A673 (cell line): ENCODE results near the gene CDH23.

ENCODE experiments used
- CTCF ChIP-seq: fragments of 300-800, 200-600 bp; sonication (generic); conservative IDR thresholded peaks from 2 replicates; pipeline ENCODE4 v1.5.1; 2017; ENCODE audit warnings: low read depth, mild to moderate bottlenecking, antibody characterized with exemption, low read length, moderate library complexity, mixed read lengths
- EZH2 ChIP-seq: fragments of 200-600 bp; sonication (generic); IDR thresholded peaks from 2 replicates; pipeline ENCODE4 v1.6.1; 2017; ENCODE audit warnings: borderline replicate concordance, low read depth, mild to moderate bottlenecking, mixed read lengths, antibody characterized with exemption, low read length; ENCODE audit not compliant: poor library complexity, severe bottlenecking

- TF ChIP-seq CTCF: no peak
- no peak for TF ChIP-seq EZH2
Measured at GRCh38 chr10:71537681-71538080, 141.0 kb downstream of the CDH23 start.
